Activated CD8-positive, alpha-beta memory T cell treated with anti-CD3 and anti-CD28 coated beads for 1 hour (primary cell): ENCODE results near the gene MARCHF3.

Experiments used
- DNase-seq, 2 donors: peaks; one replicate each; pipeline ENCODE4 v3.0.0-alpha.2; 2020; ENCODE audit warnings: low read depth in 1 of 2; ENCODE audit errors: extremely low read depth in 1 of 2

MARCHF3 gene

GRCh38 chr5:126819253-126819652, 211.1 kb downstream of the MARCHF3 start:
- DNase-seq = no peak

- DNase-seq = no peak
These were observed 211.6 kb downstream of the MARCHF3 start for GRCh38 chr5:126818736-126819135.
